Measurements from ENCODE around the gene CR1.
"Not testable (repeated sequence)": the region's sequence is repeated elsewhere in the genome, so short reads cannot be mapped to it uniquely, and the experiment has no call there.

Gene CR1

DNA sequence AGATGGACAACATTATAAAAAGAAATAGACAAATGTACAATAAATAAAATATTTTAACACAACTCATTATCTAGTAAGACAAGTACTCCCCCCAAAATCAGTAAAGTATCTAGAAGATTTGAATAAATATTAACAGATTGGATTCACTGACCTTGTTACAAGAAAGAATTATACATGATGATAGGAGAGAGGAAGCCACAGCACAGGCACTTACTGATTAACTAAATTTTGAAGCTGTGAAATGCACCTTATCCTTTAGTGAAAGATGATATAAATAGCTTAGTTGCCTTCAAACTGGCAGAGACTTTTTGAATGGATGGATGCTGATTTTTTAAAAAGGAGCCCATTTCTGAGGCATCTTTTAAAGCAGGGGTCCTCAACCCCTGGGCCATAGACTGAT, 8.5 kb downstream of the CR1 start:
- no peak for DNase-seq

DNA sequence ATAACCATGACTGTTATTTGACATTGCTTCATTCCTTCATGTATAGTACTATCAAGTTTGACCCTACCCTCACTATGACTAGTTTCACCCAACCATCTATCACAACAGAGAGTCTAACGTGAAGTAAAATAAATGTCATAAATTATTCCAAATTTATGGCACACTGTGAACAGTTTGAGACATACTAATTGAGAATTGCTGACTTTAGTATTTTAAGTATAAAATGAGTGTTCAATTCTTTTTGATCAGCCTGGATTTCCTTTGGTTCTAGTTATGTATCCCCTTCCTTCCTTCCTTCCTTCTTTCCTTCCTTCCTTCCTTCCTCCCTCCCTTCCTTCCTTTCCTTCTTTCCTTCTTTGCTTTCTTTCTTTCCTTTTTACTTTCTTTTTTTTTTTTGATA, 14.5 kb downstream of the CR1 start:
- no peak for DNase-seq

DNA sequence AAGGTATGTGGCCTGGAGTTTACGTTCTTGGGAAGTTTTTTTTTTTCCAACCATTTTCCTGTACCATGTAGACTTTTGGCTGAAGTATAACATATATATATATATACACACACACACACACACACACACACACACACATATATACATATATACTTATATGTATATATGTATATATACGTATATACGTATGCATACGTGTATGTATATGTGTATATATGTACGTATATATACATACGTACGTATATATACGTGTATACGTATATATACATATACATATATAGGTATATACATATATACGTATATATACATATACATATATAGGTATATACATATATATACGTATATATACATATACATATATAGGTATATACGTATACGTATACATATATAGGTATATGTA, 18.9 kb downstream of the CR1 start:
- DNase-seq, result no peak

DNA sequence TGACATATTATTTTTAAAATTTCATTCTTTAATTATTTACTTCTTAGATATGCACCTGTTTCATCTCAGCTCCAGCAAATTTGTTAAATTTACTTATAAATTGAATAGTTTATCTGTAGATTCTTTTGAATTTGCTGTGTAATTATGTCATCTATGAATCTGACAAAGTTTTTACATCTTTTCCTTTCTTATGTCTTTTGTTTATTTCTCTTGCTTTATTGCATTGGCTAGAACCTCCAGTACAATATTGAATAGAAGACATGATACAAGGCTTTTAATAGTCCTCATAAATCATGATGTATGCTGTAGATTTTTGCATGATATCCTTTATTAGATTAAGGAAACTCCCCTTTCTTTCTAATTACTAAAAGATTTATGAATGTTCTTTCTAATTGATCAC, 20.8 kb downstream of the CR1 start:
- no peak for DNase-seq

DNA sequence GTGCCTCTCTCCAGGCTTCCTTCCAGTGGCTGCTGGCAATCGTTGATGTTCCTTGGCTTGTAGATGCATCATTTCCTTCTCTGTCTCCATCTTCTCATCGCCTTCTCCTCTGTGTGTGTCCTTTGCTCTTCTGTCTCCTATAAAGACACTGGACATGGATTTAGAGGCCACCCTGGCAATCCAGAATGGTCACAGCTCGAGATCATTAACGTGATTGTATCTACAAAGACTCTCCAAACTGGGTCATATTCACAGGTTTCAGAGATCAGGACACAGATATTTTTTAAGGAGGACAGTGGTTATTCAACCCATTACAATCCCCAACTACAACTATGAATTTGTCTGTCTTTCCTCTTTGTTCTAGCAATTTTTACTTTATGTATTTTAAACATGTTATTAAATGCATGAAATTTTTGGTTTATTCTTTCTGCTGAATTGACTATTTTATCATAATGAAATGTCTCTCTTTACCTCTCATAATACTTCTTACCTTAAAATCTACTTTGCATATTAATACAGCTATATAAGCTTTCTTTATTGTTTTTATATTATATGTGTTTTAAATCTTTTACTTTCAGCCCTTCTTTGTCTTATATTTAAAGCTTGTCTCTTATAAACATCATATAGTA, 22.8 kb downstream of the CR1 start:
- no peak for DNase-seq

DNA sequence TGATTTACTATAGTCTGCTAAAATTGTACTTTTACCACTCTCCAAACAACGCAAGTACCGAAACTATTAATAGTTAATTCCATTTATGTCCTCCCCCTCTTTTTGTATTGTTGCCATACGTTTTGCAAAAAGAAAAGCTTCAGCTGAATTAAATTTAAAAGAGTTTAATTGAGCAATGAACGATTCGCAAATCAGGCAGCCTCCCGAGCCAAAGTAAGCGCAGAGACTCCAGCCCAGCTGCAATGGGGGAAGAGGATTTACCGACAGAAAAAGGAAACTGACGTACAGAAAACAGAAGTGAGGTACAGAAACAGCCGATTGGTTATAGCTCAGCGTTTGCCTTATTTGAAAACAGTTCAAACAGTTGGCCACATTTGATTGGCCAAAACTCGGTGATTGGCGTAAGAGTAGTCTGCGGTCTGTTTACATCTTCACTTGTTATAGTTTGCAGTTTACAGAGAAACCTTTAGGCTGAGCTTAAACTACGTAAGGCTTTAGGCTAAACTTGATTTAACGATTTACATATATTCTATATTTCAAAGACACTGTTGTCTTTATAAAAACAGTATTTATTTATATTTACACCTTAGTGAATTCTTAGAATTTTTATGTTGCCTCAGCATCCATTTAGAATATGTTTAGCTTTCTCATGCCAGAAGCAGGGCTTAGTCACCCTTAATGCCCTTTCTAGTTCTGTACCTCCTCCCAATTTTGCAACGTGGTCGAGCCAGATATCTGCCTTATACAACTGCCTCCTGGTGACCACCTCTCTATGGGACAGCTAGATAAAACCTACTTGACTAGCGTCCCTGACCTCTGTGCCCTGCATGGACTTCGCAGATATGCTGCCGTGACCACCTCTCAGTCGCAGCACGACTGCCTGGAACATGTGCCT, 23.8 kb downstream of the CR1 start:
- no peak for DNase-seq

DNA sequence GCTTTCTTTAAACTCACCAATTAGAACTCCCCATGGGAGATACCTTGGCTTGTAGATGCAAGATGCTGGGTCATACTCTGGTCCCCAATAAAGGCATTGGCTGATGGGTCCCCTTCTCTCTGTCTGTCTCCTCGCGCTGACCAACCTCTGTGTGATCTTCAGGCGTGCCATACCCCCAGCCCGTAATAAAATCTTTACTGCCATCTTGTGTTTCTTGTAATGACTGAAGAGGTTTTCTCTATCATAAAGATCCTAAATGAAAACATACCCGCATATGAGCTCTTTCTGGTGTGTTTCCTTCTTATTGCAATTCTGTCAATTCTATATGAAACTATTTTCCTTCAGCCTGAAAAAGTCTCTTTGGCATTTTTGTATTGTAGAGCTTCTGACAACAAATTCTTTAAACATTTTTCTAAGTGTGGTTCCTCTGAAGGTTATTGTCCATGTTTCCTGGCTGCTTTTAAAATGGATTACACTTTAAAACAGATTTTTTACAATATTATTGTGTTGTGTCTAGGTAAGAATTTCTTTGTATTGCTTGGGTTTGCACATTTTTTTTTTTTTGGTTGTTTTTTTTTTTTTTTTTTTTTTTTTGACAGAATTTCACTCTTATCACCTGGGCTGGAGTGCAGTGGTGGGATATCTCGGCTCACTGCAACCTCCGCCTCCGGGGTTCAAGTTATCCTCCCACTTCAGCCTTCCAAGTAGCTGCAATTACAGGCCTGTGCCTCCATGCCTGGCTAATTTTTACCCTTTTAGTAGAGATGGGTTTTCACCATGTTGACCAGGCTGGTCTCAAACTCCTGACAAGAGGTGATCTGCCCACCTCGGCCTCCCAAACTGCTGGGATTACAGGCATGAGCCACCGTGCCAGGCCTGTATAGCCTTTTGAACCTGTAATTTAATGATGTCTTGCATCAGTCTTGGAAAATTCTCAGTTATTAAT, 24.7 kb downstream of the CR1 start:
- not testable (repeated sequence) for DNase-seq

DNA sequence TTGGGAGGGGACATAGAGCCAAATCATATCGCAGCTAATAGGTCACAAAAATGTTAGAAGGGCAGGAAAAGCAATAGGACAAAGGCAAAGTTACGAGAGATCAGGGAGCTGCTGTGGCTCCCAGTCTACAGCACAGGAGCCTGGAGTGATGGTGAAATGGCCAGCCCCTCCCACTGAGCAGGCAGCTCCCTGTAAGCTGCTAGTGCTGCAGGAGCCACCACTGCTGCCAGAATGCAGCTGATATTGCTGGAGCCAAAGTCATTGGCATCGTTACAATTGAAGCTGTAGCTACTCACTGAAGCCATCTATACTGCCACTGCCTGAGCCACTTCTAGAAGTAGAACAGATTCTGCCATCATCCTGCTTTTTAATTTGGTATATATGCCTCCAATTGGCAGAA, 29.3 kb downstream of the CR1 start:
- DNase-seq, result not testable (repeated sequence)

DNA sequence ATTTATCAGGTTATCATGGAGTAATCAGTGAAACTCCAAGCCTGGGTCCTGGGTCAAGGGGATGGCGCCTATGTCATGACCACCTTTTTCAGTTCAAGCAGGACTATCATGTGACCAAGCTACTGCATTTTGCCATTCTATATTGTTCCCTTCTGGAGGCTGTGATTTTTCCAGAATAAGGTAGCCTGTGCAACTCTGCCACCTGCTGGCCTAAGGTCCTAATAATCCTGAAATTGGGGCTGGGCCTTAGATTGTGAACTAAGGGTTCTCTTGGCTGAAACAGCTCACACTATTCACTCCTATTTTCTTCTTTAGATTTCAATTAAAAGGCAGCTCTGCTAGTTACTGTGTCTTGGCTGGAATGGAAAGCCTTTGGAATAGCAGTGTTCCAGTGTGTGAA, 32.4 kb downstream of the CR1 start:
- not testable (repeated sequence) for DNase-seq

DNA sequence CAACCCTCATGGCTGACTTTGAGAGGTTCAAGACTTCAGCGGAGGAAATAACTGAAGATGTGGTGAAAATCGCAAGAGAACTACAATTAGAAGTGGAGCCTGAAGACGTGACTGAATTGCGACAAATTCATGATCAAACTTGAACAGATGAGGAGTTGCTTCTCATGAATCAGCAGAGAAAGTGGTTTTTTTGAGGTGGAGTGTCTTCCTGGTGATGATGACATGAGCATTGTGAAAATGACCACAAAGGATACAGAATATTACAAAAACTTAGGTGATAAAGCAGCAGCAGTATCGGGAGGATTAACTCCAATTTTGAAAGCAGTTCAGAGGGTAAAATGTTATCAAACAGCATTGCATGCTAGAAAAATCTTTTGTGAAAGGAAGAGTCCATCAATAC, 40.3 kb downstream of the CR1 start:
- DNase-seq, result not testable (repeated sequence)

DNA sequence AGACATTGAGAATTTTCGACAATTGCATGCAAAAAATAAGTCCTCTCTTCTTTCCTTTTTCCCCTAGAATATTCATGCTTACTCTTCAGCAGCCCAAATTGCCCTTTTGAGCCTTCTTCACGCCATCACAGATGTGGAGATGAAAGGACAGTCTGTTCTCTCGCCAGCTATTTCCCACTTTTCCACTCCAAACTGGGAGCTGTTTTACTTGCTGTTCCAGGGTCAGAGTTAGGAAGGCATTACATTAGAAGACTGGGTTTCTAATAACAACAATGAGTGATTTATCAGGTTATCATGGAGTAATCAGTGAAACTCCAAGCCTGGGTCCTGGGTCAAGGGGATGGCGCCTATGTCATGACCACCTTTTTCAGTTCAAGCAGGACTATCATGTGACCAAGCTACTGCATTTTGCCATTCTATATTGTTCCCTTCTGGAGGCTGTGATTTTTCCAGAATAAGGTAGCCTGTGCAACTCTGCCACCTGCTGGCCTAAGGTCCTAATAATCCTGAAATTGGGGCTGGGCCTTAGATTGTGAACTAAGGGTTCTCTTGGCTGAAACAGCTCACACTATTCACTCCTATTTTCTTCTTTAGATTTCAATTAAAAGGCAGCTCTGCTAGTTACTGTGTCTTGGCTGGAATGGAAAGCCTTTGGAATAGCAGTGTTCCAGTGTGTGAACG, 50.9 kb downstream of the CR1 start:
- DNase-seq, result not testable (repeated sequence)

DNA sequence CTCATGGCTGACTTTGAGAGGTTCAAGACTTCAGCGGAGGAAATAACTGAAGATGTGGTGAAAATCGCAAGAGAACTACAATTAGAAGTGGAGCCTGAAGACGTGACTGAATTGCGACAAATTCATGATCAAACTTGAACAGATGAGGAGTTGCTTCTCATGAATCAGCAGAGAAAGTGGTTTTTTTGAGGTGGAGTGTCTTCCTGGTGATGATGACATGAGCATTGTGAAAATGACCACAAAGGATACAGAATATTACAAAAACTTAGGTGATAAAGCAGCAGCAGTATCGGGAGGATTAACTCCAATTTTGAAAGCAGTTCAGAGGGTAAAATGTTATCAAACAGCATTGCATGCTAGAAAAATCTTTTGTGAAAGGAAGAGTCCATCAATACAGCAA, 58.9 kb downstream of the CR1 start:
- not testable (repeated sequence) for DNase-seq

DNA sequence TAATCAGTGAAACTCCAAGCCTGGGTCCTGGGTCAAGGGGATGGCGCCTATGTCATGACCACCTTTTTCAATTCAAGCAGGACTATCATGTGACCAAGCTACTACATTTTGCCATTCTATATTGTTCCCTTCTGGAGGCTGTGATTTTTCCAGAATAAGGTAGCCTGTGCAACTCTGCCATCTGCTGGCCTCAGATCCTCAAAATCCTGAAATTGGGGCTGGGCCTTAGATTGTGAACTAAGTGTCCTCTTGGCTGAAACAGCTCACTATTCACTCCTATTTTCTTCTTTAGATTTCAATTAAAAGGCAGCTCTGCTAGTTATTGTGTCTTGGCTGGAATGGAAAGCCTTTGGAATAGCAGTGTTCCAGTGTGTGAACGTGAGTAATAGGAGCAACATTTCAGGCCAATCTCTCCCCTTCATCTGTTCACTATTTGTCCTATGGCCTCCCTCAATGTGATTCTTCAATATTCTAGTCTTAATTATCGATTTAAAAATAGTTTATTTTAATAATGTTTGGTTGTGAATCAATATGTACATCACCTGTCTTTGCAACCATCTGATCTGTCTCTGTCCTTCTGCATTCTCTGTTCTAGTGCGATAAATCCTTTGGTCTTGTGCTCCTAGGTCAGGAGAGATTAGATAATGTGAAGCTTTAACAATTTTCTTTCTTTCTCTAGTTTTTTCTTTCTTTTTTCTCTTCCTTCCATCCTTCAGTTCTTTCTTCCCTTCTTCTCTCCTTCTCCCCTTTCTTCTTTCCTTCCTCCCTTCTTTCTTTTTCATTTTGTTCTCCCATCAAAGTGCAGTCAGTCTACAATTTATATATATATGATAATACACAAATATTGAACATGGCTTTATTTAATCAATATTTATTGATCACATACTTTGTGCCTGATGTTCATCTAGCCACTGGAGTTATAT, 69.8 kb downstream of the CR1 start:
- DNase-seq, result no peak

DNA sequence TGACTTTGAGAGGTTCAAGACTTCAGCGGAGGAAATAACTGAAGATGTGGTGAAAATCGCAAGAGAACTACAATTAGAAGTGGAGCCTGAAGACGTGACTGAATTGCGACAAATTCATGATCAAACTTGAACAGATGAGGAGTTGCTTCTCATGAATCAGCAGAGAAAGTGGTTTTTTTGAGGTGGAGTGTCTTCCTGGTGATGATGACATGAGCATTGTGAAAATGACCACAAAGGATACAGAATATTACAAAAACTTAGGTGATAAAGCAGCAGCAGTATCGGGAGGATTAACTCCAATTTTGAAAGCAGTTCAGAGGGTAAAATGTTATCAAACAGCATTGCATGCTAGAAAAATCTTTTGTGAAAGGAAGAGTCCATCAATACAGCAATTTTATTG, 76.0 kb downstream of the CR1 start:
- not testable (repeated sequence) for DNase-seq

DNA sequence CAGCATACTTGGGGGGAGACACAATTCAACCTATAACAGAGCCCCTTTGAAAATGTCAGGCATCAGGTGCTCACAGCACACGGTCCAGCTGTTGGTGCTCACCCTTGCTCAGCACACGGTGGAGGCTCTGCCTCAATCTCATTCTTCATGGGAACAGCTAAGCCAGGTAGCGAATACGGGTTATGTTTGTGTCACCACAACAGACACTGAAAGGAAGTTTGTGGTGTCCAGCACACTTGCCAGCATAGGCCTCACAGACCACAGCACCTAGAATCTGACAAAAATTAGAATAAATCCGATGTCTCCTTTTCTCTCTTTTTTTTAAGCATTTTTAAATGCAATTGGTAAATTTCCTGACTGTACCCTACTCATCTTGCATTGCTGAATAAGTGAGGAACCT, 77.1 kb downstream of the CR1 start:
- not testable (repeated sequence) for DNase-seq

DNA sequence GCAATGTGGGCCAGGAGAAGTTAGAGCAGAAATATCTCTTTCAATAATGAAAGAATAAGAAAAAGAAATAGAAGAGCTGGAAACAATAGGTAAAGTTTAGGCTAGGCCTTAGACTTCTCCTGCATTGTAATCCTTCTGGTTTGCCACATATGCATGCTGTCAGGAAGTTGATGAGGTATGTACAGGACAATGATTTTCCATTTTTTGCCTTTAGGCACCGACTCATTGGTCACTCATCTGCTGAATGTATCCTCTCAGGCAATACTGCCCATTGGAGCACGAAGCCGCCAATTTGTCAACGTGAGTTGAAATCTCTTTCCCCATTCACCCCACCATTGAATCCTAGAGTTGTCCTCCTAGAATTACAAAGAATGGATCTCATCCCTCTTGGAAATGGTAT, 79.4 kb downstream of the CR1 start:
- DNase-seq, result not testable (repeated sequence)

DNA sequence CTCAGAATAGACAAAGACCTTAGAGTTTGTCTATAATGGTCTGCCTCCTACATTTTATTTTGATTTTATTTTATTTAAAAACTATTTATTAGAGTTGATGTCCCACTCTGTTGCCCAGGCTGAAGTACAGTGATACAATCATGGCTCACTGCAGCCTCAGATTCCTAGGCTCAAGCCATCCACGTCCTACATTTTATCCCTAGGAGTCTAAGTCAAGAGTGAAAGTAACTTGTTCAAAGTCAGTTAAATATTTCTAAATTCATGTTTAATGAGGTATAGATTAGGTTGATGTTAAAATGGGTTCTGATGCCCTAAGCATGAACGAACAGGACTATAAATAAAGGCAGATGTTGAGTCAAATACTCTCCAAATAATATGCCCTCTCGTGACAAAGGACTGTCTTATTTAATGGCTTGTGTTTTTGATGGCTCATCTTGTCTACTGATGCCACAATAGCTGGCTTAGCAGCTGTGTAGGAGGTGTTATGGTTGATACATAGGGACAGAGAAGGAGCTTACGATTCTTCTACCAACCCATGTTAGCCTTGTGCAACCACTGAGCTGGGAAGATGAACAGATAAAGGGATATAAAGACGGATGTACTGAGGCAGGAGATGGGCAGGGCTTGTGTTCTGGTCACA, 83.0 kb downstream of the CR1 start:
- no peak for DNase-seq

DNA sequence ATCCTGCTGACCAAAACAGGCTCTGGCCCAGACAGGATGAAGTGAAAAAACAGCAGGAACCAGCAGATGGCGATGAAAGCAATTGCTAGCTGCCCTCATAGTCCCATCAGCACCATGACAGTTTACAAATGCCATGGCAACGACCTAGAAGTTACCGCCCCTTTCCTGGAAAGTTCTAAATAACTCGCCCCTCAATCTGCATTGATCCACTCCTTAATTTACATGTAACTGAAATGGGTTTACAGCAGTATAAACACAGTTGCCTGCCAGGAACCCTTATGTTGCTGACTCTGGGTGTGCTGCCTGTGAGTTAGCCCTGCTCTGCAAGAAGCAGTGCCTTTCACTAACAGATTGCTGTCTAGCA, 83.5 kb downstream of the CR1 start:
- no peak for DNase-seq

DNA sequence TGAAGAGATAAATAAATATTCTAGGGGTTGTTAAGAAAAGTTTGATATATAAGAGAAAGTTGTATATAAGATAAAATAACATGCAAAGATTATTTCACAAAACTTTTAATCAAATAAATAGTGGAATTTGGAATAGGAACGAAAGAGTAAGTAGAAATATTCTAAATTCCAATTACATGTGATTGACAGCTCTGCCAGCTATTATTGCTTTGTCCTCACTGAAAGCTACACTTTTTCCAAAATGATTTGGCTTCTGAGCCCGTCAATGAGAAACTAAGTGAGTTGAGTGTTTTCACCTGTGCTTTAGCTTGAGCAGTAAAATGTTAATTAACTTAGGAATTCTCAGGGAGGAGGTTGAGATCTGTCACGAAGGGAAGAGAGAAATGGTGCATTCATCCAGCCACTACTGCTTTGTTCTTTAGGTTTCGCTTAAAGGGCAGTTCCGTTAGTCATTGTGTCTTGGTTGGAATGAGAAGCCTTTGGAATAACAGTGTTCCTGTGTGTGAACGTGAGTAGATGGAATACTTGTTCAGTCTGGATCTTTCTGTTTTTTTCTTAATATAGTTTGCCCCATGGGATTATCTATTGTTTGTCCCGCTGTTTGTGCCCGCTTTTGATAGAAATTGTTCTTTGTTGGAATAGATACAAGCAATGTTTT, 85.7 kb downstream of the CR1 start:
- no peak for DNase-seq

DNA sequence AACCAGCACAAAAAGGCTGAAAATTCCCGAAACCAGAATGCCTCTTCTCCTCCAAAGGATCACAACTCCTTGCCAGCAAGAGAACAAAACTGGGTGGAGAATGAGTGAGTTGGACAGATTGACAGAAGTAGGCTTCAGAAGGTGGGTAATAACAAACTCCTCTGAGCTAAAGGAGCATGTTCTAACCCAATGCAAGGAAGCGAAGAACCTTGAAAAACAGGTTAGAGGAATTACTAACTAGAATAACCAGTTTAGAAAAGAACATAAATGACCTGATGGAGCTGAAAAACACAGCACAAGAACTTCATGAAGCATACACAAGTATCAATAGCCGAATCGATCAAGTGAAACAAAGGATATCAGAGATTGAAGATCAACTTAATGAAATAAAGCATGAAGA, 93.5 kb downstream of the CR1 start:
- DNase-seq, result not testable (repeated sequence)
